ENCODE data around the gene NRK. TPM values are rescaled to one million over a fixed set of nuclear protein-coding genes. Genes with fewer than 3 reads are reported as not detected.
"Not testable (repeated sequence)": the region's sequence is repeated elsewhere in the genome, so short reads cannot be mapped to it uniquely, and the experiment has no call there.

The NRK gene, protein sequence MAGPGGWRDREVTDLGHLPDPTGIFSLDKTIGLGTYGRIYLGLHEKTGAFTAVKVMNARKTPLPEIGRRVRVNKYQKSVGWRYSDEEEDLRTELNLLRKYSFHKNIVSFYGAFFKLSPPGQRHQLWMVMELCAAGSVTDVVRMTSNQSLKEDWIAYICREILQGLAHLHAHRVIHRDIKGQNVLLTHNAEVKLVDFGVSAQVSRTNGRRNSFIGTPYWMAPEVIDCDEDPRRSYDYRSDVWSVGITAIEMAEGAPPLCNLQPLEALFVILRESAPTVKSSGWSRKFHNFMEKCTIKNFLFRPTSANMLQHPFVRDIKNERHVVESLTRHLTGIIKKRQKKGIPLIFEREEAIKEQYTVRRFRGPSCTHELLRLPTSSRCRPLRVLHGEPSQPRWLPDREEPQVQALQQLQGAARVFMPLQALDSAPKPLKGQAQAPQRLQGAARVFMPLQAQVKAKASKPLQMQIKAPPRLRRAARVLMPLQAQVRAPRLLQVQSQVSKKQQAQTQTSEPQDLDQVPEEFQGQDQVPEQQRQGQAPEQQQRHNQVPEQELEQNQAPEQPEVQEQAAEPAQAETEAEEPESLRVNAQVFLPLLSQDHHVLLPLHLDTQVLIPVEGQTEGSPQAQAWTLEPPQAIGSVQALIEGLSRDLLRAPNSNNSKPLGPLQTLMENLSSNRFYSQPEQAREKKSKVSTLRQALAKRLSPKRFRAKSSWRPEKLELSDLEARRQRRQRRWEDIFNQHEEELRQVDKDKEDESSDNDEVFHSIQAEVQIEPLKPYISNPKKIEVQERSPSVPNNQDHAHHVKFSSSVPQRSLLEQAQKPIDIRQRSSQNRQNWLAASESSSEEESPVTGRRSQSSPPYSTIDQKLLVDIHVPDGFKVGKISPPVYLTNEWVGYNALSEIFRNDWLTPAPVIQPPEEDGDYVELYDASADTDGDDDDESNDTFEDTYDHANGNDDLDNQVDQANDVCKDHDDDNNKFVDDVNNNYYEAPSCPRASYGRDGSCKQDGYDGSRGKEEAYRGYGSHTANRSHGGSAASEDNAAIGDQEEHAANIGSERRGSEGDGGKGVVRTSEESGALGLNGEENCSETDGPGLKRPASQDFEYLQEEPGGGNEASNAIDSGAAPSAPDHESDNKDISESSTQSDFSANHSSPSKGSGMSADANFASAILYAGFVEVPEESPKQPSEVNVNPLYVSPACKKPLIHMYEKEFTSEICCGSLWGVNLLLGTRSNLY (N-terminal part only)
- under 1 TPM; 0.03 TPM for total RNA-seq

DNA sequence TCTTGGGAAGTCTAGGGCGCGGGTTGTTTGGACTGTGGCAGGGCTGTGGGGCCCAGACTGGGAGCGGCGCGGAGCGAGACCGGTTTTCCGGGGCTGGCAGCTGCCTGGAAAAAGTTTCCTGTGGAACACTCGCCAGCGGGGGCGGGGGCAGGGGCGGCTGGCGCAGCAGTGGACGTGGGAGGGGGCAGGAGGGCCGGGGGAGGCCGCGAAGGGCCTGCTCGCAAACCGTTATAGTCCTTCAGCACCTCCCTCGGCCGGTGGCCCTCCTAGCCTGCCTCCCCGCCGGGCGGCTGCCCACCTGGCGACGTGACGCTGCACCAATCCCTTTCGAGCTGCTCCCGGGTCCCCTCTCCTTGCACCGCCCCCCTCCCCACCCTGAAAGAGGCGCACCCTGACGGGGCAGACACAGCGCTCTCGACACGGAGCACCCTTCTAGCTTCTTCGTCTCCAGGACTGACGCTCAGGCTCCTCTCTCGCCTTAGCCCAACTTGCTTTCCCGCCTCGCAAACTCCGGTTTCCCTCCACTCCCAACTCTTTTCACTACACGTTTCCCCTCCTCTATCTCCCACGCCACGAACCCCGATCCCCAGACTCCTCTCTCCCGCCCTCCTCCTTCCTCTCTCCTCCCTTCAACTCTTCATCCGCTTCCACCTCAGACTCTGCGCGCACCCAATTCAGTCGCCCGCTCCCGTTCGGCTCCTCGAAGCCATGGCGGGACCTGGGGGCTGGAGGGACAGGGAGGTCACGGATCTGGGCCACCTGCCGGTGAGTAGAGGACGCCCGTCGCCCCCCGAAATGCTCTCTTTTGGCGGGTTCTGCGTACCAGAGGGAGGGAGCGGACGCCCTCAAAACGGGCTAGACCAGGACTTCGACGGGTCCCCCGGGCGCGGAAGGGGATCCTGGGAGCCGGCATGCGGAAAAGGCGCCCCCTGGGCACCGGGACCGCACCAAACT lies at the start of gene NRK:
Gene NRK, plus strand, starts transcription at position 402 of the 954 bp plus-strand sequence. Its CDS starts 307 bp downstream, at position 709.
- Mint-ChIP-seq H3K9me3 (no peaks in the 10 kb centered on the region), H3K36me3 (ENCODE audit: insufficient read depth) (no peaks in the 10 kb centered on the region), H3K4me1 (ENCODE audit: low read depth) (no peaks in the 10 kb centered on the region), H3K4me3 (no peak within 1 kb of the TSS), H3K27me3 (ENCODE audit: low read depth) (peaks cover 16% of the 10 kb centered on the region)
- no peak for ATAC-seq
- DNase-seq, result no peak

DNA sequence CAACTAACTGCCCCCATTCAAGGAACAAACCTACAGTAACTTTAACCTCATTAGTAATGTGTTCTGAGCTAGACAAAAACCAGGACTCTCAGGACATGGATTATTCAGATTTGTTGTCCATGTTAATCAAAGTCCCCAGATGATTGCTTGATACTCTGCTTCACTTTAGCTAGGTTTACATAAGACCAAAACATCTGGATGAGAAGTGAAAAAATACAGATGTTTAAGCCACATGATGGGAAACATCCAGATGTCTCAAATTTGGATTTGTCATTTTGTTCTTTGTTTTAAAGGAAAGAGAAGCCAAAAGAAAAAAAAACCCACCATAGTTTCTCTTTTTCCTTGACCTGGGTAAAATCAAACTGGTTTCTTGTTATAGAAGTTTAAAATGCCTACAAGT lies 48.5 kb upstream of the NRK start:
- Mint-ChIP-seq H3K4me3 (no peak overlapping the region), H3K4me1 (ENCODE audit: low read depth) (no peaks in the 10 kb centered on the region), H3K9me3 (no peaks in the 10 kb centered on the region), H3K36me3 (ENCODE audit: insufficient read depth) (peaks cover 2% of the 10 kb centered on the region), H3K27me3 (ENCODE audit: low read depth) (no peaks in the 10 kb centered on the region)
- ATAC-seq (no peak), DNase-seq (no peak)

DNA sequence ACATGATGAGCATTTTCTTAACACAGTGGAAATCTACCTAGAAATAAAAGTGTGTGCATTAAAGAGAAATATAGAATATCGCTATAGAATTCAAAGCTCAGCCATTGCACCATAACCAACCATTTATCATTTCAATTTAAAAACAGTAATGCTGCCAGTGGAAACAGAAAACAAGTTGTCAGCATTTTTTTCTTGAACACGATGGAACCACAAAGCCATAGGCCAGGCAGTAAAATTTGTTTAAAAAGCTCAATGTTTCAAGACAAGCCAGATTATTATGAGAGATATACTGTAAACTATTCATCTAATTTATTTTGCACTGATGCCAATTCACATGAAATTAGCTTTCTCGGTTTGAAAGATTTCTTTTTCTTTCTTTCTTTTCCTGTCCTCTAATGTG lies 46.7 kb upstream of the NRK start:
- no peaks in the 10 kb centered on the region for H3K27me3 Mint-ChIP-seq (ENCODE audit: low read depth)

DNA sequence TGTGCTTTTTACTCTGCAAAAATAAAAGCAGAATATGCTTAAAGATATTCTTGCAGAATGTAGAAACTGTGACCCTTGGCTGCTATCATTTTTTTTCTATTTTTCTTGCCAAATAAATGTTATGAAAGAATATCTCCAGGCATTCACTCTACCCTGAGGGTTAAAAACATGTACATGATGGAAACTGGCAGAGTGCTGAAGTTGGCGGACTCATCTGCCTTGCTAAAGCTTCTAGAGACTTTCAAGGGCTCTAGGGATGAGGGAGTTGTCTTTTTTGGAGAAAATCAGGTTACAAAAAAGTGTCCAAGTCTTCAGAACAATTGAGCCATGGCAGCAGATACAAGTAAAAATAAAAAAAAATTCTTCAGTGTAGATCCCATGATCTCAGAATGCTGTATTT lies 40.5 kb upstream of the NRK start:
- H3K9me3 Mint-ChIP-seq, result no peaks in the 10 kb centered on the region
- no peak for ATAC-seq
- no peak overlapping the region for H3K4me3 Mint-ChIP-seq

More for the DNA sequence above, 46.7 kb upstream of the NRK start:
- Mint-ChIP-seq H3K4me1 (ENCODE audit: low read depth) (no peaks in the 10 kb centered on the region), H3K9me3 (no peaks in the 10 kb centered on the region), H3K4me3 (no peak overlapping the region), H3K36me3 (ENCODE audit: insufficient read depth) (peaks cover 2% of the 10 kb centered on the region)
- no peak for ATAC-seq
- DNase-seq, result no peak

DNA sequence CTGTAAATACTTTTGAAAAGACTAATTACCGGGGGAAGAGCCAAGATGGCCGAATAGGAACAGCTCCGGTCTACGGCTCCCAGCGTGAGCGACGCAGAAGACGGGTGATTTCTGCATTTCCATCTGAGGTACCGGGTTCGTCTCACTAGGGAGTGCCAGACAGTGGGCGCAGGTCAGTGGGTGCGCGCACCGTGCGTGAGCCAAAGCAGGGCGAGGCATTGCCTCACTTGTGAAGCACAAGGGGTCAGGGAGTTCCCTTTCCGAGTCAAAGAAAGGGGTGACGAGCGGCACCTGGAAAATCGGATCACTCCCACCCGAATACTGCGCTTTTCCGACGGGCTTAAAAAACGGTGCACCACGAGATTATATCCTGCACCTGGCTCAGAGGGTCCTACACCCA lies 25.5 kb upstream of the NRK start:
- H3K27me3 Mint-ChIP-seq (ENCODE audit: low read depth); H3K4me3 Mint-ChIP-seq; ATAC-seq; H3K4me1 Mint-ChIP-seq (ENCODE audit: low read depth); H3K9me3 Mint-ChIP-seq; H3K36me3 Mint-ChIP-seq (ENCODE audit: insufficient read depth); DNase-seq: not testable (repeated sequence)

More for the DNA sequence above, 40.5 kb upstream of the NRK start:
- H3K4me1 Mint-ChIP-seq (ENCODE audit: low read depth), result no peaks in the 10 kb centered on the region
- no peaks in the 10 kb centered on the region for H3K36me3 Mint-ChIP-seq (ENCODE audit: insufficient read depth)
- no peaks in the 10 kb centered on the region for H3K27me3 Mint-ChIP-seq (ENCODE audit: low read depth)
- no peak for DNase-seq

DNA sequence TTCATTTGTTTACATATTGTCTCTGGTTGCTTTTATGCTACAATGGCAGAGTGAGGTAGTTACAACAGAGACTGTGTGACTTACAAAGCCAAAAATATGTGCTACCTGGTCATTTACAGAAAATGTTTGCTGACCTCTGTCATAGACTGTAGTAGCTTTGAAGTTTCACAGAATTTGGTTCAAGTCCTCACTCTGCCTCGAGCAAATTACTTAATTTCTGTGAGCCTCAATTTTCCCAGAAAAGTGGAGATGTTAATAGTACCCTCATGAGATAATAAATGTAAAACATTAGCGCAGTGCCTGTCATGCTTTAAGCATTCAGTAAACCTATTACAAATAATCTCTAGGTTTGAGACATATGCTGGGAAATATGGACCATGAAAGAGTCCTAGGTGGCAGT lies 18.4 kb upstream of the NRK start:
- Mint-ChIP-seq H3K27me3 (ENCODE audit: low read depth) (no peaks in the 10 kb centered on the region), H3K4me3 (no peak overlapping the region), H3K9me3 (peaks cover 3% of the 10 kb centered on the region), H3K36me3 (ENCODE audit: insufficient read depth) (no peaks in the 10 kb centered on the region), H3K4me1 (ENCODE audit: low read depth) (no peaks in the 10 kb centered on the region)
- ATAC-seq, result no peak
- no peak for DNase-seq

DNA sequence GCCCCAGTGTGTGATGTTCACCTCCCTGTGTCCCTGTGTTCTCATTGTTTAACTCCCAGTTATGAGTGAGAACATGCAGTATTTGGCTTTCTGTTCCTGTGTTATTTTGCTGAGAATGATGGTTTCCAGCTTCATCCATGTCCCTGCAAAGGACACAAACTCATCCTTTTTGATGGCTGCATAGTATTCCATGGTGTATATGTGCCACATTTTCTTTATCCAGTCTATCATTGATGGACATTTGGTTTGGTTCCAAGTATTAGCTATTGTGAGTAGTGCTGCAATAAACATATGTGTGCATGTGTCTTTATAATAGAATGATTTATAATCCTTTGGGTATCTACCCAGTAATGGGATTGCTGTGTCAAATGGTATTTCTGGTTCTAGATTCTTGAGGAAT lies 16.7 kb upstream of the NRK start:
- not testable (repeated sequence) for H3K36me3 Mint-ChIP-seq (ENCODE audit: insufficient read depth); H3K27me3 Mint-ChIP-seq (ENCODE audit: low read depth); H3K4me1 Mint-ChIP-seq (ENCODE audit: low read depth); DNase-seq; H3K4me3 Mint-ChIP-seq; H3K9me3 Mint-ChIP-seq; ATAC-seq

DNA sequence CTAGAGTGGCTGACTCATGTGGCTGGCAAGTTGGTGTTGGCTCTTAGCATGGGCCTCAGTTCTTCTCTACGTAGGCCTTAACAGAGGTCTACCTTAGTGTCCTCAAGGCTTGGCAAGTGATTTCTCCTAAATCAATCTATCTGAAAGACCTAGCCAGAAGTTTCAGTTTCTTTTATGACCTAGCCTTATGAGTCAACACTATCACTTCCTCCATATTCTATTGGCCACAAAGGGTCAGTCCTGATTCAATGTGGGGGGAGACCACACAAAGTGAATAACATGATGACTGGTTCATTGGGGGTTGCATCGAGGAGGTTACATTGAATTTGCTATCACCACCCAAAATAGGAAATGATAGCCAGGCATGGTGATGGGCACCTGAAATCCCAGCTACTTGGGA lies 5.8 kb upstream of the NRK start:
- peaks cover 3% of the 10 kb centered on the region for H3K9me3 Mint-ChIP-seq
- H3K27me3 Mint-ChIP-seq (ENCODE audit: low read depth), result peaks cover 6% of the 10 kb centered on the region

DNA sequence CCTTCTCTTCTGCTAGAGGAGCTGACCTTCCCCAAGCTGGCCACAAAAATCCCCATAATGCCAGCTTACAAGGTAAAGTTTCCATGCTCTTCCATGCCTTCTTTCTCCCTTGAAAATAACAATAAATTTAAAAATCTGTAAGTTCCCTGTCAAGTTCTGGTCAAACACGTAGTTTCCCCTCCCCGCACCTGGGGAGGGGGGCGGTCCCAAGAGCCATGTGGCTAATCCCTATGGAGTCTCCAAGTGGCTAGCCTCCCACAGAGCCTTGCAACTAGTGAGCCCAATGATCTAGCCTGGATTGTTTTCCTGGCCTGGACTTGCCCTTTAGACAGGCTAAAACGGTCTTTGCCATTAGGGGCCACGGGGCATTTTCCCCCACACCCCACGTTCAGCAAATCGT lies 2.1 kb upstream of the NRK start:
- no peaks in the 10 kb centered on the region for H3K36me3 Mint-ChIP-seq (ENCODE audit: insufficient read depth)
- H3K4me3 Mint-ChIP-seq, result no peak overlapping the region
- H3K9me3 Mint-ChIP-seq, result no peaks in the 10 kb centered on the region
- no peaks in the 10 kb centered on the region for H3K4me1 Mint-ChIP-seq (ENCODE audit: low read depth)
- DNase-seq, result no peak
- no peak for ATAC-seq
- H3K27me3 Mint-ChIP-seq (ENCODE audit: low read depth), result peaks cover 16% of the 10 kb centered on the region

More for the DNA sequence above, 5.8 kb upstream of the NRK start:
- Mint-ChIP-seq H3K36me3 (ENCODE audit: insufficient read depth) (no peaks in the 10 kb centered on the region), H3K4me3 (no peak overlapping the region), H3K4me1 (ENCODE audit: low read depth) (no peaks in the 10 kb centered on the region)
- ATAC-seq (no peak), DNase-seq (no peak)

DNA sequence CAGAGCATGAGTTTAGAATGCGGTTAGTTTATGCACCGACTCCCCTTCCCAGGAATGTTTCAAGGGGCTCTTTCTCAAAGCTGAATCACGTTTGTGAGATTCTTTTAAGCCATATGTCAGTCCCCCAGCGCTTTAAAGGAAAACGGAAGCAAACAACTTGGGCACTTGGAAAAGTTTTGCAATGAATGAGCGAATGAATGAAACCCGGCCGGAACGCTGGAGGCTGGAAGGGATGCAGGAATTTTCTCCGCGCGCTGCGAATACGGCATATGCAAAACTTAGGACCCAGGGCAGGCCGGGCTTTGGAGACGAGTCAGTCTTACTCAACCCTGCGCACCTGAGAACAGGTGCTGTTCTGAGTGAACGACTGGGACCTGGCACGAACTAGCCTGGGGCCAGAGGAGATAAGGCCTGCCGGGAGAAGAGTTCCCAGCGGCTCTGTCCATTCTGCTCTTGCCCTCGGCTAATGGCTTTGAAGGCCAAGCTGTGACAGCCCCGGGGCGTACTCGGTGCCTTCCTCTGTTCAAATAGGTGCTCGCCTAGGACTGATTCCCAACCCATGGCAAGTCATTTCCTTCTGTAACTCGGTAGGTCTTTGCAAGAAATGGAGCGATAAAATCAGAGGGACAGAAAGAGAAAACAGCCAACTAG lies 743 bp upstream of the NRK start:
- peaks cover 16% of the 10 kb centered on the region for H3K27me3 Mint-ChIP-seq (ENCODE audit: low read depth)
- H3K36me3 Mint-ChIP-seq (ENCODE audit: insufficient read depth), result no peaks in the 10 kb centered on the region
- no peak overlapping the region for H3K4me3 Mint-ChIP-seq
- ATAC-seq (no peak), DNase-seq (no peak)
- no peaks in the 10 kb centered on the region for H3K4me1 Mint-ChIP-seq (ENCODE audit: low read depth)
- H3K9me3 Mint-ChIP-seq, result no peaks in the 10 kb centered on the region

DNA sequence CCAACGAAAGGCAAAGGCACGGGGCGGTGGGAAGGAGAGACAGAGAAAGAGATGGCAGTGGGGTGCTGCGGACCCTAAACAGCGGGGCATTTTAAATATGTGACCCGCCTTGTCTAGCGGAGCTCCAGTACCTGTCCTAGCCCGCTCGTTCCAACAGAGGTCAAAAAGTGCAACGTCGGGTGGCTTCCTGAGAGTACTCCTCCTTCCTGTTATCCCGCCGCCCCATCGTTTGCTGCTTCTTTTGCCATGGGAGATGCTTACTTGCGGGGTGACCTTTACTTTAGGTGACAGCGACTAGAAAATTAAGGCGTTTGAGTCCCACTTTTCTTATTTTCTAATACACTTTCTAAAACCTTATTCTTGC lies 735 bp downstream of the NRK start:
- H3K9me3 Mint-ChIP-seq, result no peaks in the 10 kb centered on the region
- DNase-seq, result no peak
- no peaks in the 10 kb centered on the region for H3K4me1 Mint-ChIP-seq (ENCODE audit: low read depth)
- ATAC-seq, result no peak
- peaks cover 16% of the 10 kb centered on the region for H3K27me3 Mint-ChIP-seq (ENCODE audit: low read depth)
- no peaks in the 10 kb centered on the region for H3K36me3 Mint-ChIP-seq (ENCODE audit: insufficient read depth)
- H3K4me3 Mint-ChIP-seq, result no peak overlapping the region

DNA sequence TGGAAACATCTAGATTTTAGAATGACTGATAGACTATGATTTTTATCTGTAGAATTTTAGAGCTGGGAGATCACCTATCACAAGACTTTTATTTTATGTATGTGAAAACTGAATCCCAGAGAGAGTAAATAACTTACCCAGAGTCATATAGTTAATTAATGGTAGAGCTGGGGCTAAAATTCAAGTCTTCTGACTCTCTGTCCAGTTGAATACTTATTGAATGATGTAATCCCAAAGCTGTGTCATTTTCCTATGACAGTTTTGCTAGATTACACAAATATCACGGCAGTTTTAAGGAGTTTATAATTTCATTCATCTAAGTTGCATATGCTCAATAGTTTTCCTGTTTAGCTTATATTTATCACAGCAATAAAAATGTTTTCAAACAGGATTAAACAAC lies 6.7 kb downstream of the NRK start:
- Mint-ChIP-seq H3K36me3 (ENCODE audit: insufficient read depth) (no peaks in the 10 kb centered on the region), H3K4me3 (no peak overlapping the region), H3K27me3 (ENCODE audit: low read depth) (no peaks in the 10 kb centered on the region), H3K9me3 (no peaks in the 10 kb centered on the region), H3K4me1 (ENCODE audit: low read depth) (no peaks in the 10 kb centered on the region)
- no peak for ATAC-seq
- no peak for DNase-seq

DNA sequence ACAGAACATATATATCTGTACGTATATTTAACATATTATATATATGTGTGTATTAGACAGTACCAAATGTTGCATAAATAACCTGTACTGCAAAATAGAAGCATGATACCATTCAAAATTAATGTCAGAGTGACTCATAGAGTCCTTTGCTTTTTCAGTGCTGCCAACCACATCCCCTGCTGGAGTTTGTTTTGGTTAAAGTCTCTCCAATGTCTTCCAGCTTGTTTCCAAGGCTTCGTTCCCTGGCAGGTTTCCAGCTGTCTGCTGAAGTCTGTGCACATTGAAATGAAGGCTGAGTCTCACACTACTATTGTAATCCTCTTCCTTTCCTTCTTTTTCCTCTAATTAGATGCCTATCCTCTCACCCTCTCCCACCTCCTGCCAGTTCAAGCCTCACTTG lies 14.9 kb downstream of the NRK start:
- Mint-ChIP-seq H3K4me1 (ENCODE audit: low read depth) (no peaks in the 10 kb centered on the region), H3K9me3 (no peaks in the 10 kb centered on the region), H3K36me3 (ENCODE audit: insufficient read depth) (no peaks in the 10 kb centered on the region), H3K27me3 (ENCODE audit: low read depth) (no peaks in the 10 kb centered on the region), H3K4me3 (no peak overlapping the region)
- no peak for DNase-seq
- ATAC-seq, result no peak

Measured in activated T-cell treated with anti-CD3 and anti-CD28 coated beads, Interleukin-2, amount 50 U/mL, for 4 hours (primary cell).